ENCODE measurements around the gene DOCK8.

DOCK8 gene

GRCh38 chr9:459491-460444 lies 245.1 kb downstream of the DOCK8 start:
- DNase-seq (ENCODE audit: low spot score): no peak

DNA sequence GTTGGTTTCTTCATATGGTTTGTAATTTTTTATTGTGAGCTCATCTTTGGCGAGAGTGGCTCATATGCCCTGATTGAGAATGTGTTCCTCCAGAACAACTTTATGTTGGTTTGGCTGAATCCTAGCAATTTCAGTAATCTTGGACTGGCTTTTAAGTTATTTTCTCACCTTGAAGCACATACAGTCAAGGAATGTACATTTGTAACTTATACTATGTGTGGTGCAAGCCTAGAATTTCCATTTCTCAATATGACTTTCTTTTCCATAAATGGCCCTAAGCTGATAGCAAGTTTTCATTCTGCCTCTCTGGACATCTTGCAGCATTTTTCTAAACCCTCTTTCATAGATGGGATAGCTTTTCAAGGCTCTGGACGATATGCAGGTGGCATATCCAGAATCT lies 247.5 kb downstream of the DOCK8 start:
- DNase-seq (ENCODE audit: low spot score): no peak

- no peak for DNase-seq (ENCODE audit: low spot score)
These were observed 247.9 kb downstream of the DOCK8 start for GRCh38 chr9:462606-463005.

GRCh38 chr9:463455-464171 lies 248.9 kb downstream of the DOCK8 start:
- DNase-seq (ENCODE audit: low spot score): peak; percentile 68

- no peak for DNase-seq (ENCODE audit: low spot score)
These were observed 252.1 kb downstream of the DOCK8 start for GRCh38 chr9:466747-467146.

GRCh38 chr9:468766-469426 lies 254.2 kb downstream of the DOCK8 start:
- DNase-seq (ENCODE audit: low spot score): no peak

GRCh38 chr9:469672-470551 lies 255.2 kb downstream of the DOCK8 start:
- peak; percentile 92 for DNase-seq (ENCODE audit: low spot score)

- DNase-seq (ENCODE audit: low spot score): peak; percentile 21
These were observed 256.0 kb downstream of the DOCK8 start for GRCh38 chr9:470552-471194.

GRCh38 chr9:471320-471719 lies 256.7 kb downstream of the DOCK8 start:
- DNase-seq (ENCODE audit: low spot score): peak; percentile 18

DNA sequence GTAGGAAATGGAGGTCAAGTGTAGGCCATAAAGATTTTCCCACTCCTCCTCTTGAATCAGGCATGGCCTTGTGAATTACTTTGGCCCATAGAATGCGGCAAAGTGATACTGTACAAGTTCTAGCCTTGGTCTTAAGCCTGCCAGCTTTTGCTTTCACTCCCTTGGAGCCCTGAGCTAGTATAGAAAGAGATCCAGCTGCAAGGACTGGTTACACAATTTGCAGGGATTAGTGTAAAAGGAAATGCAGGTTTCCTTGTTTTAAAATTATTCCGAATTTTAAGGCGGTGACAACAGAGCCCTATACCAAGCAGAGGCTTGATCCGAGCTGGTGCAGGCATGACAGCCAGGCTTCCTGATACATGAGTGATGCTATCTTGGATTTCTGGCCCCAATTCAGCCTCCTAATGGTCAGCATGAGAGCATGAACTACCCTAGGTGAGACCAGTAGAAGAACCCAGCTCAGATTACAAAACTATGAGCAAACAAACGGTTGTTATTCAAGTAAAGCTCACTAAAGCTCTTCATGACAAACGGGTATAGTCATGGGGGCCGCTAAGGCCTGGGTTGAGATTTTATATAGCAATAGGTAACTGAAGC lies 257.9 kb downstream of the DOCK8 start:
- DNase-seq (ENCODE audit: low spot score): peak; percentile 70

DNA sequence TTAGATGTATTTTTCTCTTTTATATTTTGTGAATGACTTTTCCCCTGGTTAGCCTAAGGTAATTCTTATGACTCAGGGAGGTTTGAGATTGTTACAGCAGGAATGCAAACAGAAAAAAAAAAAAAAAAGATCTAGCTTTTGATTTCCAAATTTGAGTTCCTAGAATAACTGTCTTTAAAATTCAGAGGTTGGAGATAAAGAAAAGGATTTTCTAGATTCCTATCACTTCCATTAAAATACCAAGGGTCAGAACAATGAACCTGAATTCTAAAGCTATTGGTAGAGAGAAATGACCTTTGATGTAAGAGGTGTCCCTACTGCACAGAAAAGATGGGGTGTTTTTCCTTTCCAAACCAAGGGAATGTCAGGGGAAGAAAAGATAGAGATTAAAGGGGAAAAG lies 262.5 kb downstream of the DOCK8 start:
- DNase-seq (ENCODE audit: low spot score): no peak

- peak; percentile 77 for DNase-seq (ENCODE audit: low spot score)
These were observed 264.8 kb downstream of the DOCK8 start for GRCh38 chr9:479304-479970.

- peak; percentile 80 for DNase-seq (ENCODE audit: low spot score)
These were observed 265.3 kb downstream of the DOCK8 start for GRCh38 chr9:479971-480350.

GRCh38 chr9:482739-483138 lies 268.1 kb downstream of the DOCK8 start:
- no peak for DNase-seq (ENCODE audit: low spot score)

GRCh38 chr9:486156-486555 lies 271.5 kb downstream of the DOCK8 start:
- no peak for DNase-seq (ENCODE audit: low spot score)

GRCh38 chr9:487429-487828 lies 272.8 kb downstream of the DOCK8 start:
- no peak for DNase-seq (ENCODE audit: low spot score)

DNA sequence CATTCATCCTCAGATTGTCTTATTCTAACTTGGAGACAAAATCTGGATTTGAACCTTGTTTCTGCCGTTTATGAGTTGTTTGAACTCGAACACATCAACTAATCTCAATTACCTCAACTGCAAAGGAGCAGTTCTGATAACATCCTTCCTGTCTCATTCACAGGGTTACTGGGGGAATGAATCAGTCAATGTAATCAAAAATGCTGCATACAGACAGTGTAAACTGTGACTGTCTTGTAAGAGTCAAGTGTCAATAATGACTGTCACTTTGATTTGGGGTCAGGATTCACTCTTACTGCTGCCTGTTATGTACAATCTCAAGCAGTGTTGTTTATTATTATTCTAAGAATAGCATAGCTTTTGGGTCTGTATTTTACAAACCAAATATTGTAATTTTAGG lies 273.8 kb downstream of the DOCK8 start:
- DNase-seq (ENCODE audit: low spot score): no peak

GRCh38 chr9:489198-490197 lies 274.8 kb downstream of the DOCK8 start:
- no peak for DNase-seq (ENCODE audit: low spot score)

DNA sequence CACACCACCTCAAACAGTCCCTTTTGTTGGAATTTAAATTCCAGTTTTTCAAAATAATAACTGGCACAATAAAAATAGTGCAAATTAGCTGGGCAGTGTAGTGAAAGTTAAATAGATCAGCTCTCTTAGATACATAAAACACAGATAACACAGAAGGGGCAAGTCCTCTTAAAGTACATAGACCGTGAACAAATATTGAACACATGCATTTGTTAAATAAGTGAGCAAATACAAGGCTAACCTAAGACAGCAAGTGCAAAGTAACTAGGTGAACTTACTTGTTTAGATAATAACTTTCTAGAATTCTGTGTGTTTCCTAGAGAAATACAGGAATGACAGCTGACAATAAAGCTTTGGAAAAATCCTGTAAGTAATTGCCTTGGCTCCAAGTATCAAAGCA lies 280.1 kb downstream of the DOCK8 start:
- no peak for DNase-seq (ENCODE audit: low spot score)
